Right ventricle myocardium inferior (tissue), 1 donor: ENCODE results near the gene TAX1BP1. TPM values are rescaled to one million over a fixed set of nuclear protein-coding genes. Genes with fewer than 3 reads are reported as not detected.
A peak's percentile ranks its signal among the peaks of the same experiment; 100 is the strongest.

Experiments
- ATAC-seq: fragments of 200-7000 bp; cut with Tn5 transposase; one replicate; pipeline ENCODE4 v1.9.1; 2020; ENCODE audit warnings: mild to moderate bottlenecking, moderate library complexity
- DNase-seq: peaks from one replicate; pipeline ENCODE4 v3.0.0; 2021; ENCODE audit errors: missing footprints
- intact Hi-C: fragments of 100-400 bp; cut with DNase I; formaldehyde crosslinking; loops from one replicate; pipeline ENCODE4 v1.11.0; 2022
- total RNA-seq: library from RNA; stranded (reverse); fragmentation: NEBNext Ultra II Directional; extraction: Animal tissue kit (Norgen Biotek cat#: 25700); gene quantifications from one replicate; pipeline ENCODE4 v1.2.1, GENCODE V29; 2021
- donor health status: DM: no; HTN: yes; CAD: no; lungs with severe emphysema.

Gene TAX1BP1
- total RNA-seq, 1 donor from 2014 or later, result 169 TPM

DNA sequence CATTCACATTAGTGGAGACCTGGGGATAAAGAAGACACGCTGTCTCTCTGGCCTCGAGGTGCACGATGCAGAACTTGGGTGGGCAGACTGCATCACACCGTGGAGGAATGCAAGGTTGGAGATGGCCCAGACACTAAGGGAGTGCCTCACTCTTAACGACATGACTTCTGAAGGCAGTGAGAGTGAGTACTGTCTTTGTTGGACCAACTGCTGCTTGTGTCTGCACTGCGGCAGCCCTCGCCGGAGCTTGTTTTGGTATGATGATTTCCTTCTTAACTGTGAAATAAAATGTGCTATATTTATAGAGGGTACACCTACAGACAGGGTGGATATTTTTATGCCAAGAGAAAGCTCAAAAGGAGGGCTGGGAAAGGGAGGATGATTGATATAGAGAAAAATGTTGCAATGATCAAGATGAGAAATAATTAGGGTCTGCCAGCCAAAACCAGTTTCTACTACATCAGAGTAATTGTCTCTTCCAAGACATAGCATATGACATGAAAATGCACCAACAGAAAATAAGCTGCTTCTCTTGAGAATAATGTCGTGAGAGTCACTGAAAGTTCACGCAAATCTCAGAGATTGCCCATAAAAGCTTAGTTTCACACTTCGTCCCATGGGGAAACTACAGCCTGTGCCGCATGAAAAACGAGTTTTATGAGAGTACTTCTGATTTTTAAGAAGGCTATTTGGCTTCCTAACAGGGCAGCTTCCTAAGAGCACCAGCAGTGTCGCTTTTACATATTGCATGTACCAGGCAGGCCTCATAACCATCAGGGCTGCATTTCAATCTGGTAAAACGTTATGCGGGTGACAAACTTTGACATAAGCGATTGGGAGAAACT, 127.1 kb downstream of the TAX1BP1 start:
- intact Hi-C loops, result no loop called here

DNA sequence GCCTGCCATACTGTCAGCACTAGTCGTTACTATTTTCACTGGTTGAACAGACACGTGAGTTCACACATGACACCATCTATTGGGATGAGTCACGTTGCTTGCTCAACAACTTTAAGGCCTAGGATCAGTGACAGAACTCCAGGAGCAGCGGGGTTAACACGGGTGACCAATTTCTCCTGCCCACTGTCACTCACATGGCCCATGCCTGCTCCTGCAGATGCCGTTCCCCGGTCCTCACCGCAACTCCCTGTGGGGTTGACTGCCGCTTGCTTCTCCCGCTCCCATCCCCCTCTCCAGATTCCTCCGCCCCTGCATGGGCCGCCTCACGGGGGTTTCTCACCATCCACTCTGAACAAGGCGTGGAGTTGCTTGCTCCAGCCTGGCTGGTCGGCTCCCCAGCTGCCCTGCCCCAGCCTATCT, 128.2 kb downstream of the TAX1BP1 start:
- ATAC-seq (no peak), DNase-seq (no peak)
- intact Hi-C loops, result no loop called here

More for the DNA sequence above, 127.1 kb downstream of the TAX1BP1 start:
- no peak for DNase-seq
- ATAC-seq, result no peak

DNA sequence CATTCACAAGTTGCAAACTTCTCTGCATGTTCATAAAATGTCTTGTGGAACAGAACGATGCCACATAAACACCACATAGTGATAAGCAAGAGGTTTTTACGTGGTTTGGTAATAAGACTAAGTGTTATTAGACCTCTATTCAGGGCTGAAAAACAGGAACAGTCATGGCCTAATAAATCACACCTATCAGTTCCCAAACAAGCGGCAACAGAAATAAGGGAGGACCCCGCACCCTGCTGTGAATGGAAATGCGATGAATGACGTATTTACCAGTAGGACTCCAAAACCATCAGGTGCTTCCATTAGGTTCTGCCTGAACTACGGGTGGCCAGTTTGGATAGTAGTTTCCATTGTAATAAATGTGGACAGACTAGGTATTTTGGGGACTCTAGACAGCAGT, 129.1 kb downstream of the TAX1BP1 start:
- intact Hi-C loops, result no loop called here
- DNase-seq, result no peak
- no peak for ATAC-seq

DNA sequence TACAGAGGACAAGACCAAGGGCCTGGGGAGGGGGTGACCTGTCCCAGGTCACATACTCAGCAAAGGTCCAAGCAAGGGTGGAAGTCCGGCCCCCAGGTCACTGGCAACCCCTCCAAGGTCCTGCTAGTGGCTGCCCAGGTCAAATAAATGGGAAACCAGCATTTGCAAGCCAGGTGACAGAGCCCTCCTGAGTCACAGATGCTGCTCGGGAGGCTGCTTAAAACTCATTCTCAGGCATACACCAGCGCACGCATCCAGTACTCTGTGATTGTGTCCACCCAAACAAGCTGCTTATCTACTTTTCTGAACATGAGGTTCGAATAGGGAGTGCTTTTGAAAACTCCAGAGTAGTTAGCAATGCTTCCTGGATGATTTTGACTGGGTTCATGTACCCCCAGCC, 130.6 kb downstream of the TAX1BP1 start:
- intact Hi-C loops, result no loop called here
- ATAC-seq, result no peak
- DNase-seq, result no peak

DNA sequence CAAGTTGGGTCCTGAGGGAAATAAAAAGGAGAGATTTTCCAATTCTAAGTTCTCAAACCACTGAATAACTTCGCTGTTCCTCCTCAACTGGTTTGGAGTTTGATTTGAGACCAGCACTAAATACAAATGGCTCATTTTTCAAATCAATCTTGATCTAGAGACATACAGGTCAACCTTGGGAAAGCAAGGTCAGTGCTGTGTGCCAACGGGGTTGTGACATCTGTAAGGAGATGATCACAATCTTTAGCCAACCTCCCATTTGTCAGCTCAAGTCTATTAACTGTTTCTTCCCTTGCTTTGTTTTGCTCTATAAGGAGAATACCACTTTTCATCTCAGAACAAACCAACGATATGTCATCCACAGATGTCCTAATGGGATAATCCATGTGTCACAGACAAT, 131.1 kb downstream of the TAX1BP1 start:
- intact Hi-C loops, result no loop called here
- ATAC-seq (no peak), DNase-seq (no peak)

DNA sequence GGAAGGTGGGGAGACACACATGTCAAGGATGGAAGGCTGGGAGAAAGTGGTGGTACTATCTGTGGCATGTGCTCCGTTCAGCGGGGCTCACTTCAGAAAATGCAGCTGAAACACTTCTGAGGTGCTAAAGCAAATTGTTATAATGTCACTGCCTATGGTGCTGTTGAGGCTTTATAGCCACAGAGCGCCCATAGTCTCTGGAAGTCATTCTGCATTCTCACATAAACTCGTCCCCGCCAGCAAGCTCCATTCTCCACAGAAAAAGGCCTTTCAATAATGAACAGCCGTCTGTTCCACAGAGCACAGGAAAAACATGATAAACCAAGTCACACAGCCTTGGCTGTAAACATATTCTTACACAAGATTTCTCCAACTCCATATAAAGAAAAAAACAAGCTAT, 131.9 kb downstream of the TAX1BP1 start:
- DNase-seq (no peak), ATAC-seq (no peak)
- intact Hi-C loops, result no loop called here

DNA sequence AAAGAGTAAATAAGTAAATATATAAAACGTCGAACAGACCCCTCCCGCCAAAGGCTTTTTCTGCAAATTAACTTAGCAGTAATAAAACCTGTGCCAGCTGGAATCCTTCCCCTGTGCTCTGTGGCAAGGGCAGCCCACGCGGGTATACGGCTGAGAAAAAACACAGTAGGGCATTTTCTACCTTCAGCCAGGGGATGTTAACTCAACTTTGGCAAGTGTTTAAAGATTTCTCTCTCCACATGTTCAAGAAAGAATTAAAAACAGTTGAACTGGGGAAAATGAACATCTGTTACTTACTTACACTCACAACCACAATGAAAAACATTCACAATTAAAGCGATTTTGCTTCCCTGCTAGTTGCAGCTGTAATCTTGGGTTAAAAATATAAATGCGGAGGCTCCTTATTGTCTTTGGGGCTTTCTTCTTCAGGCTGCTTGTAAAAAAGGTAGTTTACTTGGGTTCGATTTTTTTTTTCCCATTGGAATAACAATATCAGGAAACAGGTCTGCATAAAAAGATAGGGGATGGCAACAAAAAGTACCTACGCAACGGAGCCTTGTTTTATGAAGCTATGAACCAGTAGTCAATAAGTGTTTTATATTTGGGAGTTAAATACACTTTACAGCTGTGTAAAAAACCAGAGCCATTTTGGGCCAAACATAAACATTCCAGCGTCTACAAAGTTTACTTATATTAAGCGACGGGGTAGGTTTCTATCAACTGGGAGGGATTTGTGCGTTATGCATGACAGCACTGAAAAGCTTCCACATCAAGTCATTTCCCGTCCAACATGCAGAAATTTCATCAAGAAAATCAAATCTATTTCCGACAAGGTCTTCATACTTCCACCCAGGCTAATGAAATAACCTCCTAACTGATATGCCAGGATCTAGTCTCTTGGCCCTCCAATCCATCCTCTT, 132.7 kb downstream of the TAX1BP1 start:
- ATAC-seq (no peak), DNase-seq (no peak)

DNA sequence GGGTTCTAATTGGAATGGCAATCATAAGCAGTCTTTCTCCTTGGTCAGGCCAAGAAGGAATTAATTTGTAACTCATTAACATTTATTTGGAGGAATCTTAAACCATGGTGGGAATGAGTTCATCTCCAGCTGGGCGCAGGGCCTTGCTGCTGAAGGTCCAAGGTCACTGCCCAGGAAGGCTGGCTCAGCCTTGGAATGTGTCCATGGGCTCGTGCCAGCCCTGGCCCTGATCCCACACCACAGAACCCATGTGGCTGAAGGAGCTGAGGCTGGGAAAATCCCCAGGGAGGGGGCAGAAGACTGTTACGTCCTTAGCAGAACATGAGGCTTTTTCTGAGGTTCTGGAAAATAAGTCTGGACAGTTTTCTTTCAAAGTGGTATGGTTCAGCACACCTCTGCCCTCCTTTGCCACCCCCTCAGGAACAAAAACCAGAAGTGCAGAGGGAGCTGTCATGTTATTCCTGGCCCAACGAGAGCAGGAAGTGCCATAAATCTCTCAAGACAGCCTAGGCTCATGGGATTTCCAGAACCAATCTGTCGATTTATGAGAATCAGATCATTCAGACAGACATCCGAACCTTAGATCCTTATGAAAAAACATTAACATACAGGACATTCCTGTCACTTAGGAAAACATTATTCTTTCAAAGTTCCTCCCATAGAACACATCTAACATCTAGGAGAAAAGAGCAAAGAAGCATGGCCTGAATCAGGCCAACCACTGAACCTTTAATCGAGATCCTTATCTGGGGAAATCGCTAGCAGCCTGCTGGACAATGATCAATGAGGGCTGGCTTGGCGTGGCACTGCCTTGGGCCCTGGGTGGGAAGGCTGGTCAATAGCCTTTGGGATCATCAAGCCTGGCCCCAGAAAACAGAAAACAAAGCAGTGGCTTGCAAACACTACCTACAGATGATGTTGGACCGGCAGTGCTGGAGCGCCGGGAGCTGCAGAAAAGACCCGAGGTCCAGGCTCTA, 134.3 kb downstream of the TAX1BP1 start:
- intact Hi-C loops, result no loop called here
- no peak for DNase-seq

More for the DNA sequence above, 132.7 kb downstream of the TAX1BP1 start:
- intact Hi-C loops, result no loop called here

DNA sequence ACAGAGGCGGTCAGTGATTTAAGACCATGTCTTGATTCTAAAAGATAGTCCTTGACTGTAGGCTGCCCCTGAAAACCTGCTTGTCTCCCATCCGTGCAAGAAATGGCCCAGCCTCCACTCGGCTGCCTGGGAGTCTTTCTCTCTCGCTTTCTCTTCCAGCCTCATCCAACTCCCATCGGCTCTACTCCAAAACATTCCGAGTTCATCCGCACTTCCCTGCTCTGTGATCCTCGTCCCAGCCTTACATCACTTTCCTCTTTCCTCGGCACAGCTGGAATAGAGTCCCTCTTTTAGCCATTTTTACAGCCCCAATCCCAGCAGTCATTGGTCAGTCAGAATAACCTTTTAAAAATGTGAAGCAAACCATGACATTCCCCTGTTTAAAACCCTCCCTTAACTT, 135.1 kb downstream of the TAX1BP1 start:
- ATAC-seq (no peak), DNase-seq (no peak)
- intact Hi-C loops, result no loop called here

More for the DNA sequence above, 134.3 kb downstream of the TAX1BP1 start:
- peak; percentile 78 for ATAC-seq

DNA sequence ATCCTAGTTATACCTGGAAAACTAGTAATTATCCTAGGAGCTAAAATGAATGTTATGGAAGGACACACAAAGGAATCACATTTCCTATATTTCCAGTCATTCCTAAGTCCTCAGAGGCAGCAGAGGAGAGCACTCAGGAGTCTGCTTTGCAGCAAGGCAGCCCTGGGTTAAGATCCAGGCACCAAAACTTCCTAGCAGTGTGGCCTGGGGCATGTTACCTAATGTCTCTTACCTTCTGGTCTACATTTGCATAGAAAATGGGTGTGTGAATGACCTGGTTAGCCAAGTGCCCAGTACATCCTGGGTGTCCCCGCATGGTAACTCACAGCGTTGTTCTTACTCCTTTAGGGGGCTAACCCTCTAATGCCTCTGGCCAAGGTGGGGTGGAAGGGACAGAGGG, 135.9 kb downstream of the TAX1BP1 start:
- DNase-seq (no peak), ATAC-seq (no peak)
- intact Hi-C loops, result no loop called here

DNA sequence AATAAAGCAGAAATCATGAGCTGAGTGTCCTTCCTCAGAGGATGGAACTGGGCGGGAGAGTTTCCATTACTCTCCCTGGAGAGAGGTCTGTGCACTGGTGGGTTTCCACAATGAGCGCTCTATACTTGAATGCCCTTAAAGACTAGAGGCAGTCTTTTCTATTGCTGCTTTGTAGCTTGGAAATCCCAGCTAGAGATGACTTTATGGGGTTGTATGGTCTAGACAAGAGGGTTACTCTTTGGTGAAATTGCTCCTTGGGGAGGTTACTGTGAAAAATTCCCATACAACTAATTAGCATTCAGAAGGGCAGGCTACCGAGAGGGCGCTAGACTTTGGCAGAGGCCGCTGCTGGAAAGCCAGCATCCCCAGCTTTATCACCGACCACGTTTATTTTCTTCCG, 136.8 kb downstream of the TAX1BP1 start:
- intact Hi-C loops, result no loop called here
- no peak for DNase-seq
- ATAC-seq, result no peak

Other genes with a start within 250 kb of the TAX1BP1 start
- 108 TPM for gene HIBADH, start 77.3 kb upstream of the TAX1BP1 start, total RNA-seq